Measurements from ENCODE around the gene PPP2R2B.

Gene PPP2R2B

GRCh38 chr5:146722361-146722779 lies 156.2 kb downstream of the PPP2R2B start:
- Histone ChIP-seq H3K27me3 (replicated peaks) (no peaks in the 10 kb centered on the region), H3K4me3 (ENCODE audit: low read depth, low read length) (no peak overlapping the region), H3K36me3 (replicated peaks) (no peaks in the 10 kb centered on the region), H3K27ac (no peak overlapping the region)
- TF ChIP-seq, protein P1, sequence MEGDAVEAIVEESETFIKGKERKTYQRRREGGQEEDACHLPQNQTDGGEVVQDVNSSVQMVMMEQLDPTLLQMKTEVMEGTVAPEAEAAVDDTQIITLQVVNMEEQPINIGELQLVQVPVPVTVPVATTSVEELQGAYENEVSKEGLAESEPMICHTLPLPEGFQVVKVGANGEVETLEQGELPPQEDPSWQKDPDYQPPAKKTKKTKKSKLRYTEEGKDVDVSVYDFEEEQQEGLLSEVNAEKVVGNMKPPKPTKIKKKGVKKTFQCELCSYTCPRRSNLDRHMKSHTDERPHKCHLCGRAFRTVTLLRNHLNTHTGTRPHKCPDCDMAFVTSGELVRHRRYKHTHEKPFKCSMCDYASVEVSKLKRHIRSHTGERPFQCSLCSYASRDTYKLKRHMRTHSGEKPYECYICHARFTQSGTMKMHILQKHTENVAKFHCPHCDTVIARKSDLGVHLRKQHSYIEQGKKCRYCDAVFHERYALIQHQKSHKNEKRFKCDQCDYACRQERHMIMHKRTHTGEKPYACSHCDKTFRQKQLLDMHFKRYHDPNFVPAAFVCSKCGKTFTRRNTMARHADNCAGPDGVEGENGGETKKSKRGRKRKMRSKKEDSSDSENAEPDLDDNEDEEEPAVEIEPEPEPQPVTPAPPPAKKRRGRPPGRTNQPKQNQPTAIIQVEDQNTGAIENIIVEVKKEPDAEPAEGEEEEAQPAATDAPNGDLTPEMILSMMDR (IDR thresholded peaks at IDR 0.05; ENCODE audit: low read depth, low read length, missing control alignments): no peak
- DNase-seq: no peak
- in situ Hi-C loops (cut with HindIII; ENCODE audit: low pct_ligation_motif_present, low sequenced_read_pairs): no loop called here

DNA sequence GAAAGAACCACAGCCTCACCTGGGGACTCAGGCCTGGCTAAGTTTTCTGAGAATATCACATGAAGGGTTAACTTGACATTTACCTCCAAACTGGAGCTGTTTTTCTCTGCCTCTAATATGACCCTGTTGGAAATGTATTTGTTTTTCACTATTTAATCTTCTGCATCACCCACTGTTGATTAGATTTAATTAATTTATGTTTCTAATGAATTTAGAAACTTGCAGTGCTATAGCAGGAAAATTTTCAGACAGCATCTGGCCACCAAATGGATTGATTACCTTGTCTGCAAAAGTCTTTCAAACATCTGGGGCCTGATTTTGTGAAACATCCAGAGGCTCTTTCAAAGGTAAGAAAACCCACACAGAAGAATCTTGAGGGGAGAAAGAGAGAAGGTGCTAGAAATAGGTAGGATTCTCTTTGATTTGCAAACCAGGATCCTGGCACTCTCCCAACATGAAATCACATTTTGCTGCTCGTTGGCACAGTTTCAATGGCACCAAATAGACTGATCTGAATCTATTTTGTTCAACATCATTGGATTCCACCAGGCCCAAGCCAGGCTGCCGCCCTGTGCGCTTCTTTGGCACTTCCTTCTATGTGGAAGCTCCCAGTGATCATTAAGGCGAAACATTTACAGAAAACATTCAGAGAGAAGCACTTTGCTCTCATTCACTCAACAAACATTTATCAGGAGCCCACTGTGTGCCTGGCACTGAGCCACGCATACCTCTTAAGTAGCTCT lies 157.3 kb downstream of the PPP2R2B start:
- no peaks in the 10 kb centered on the region for H3K27me3 ChIP-seq (replicated peaks)
- TF ChIP-seq, protein P1 (IDR thresholded peaks at IDR 0.05; ENCODE audit: low read depth, low read length, missing control alignments): no peak
- H3K4me3 ChIP-seq (ENCODE audit: low read depth, low read length): no peak overlapping the region
- H3K36me3 ChIP-seq (replicated peaks): no peaks in the 10 kb centered on the region
- in situ Hi-C loops (cut with HindIII; ENCODE audit: low pct_ligation_motif_present, low sequenced_read_pairs): no loop called here
- H3K27ac ChIP-seq: no peak overlapping the region
- DNase-seq: no peak

DNA sequence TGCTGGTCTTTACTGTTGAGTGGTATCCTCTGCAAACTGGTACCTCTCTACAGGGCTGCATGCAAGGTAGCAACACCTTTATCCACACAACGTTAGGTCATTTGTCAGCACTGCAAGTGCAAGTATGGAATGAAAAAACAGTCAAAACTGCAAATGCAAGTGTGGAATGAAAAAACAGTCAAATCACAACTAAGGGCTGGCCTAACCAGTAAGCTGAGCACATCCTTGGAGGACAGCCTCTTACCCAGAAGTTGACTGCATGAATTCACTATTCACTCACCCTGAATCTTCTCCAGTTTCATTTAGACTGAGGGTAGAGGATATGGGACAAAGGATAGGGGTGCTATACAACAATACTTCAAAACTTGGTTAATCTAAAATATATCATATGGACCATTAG lies 158.4 kb downstream of the PPP2R2B start:
- Histone ChIP-seq H3K27ac (no peak overlapping the region), H3K36me3 (replicated peaks) (no peaks in the 10 kb centered on the region), H3K27me3 (replicated peaks) (no peaks in the 10 kb centered on the region), H3K4me3 (ENCODE audit: low read depth, low read length) (no peak overlapping the region)
- DNase-seq: no peak
- TF ChIP-seq, protein P1 (IDR thresholded peaks at IDR 0.05; ENCODE audit: low read depth, low read length, missing control alignments): no peak
- in situ Hi-C loops (cut with HindIII; ENCODE audit: low pct_ligation_motif_present, low sequenced_read_pairs): no loop called here

GRCh38 chr5:146719179-146719578 lies 159.4 kb downstream of the PPP2R2B start:
- H3K27ac ChIP-seq: no peak overlapping the region
- H3K36me3 ChIP-seq (replicated peaks): no peaks in the 10 kb centered on the region
- no peak for DNase-seq
- TF ChIP-seq, protein P1 (IDR thresholded peaks at IDR 0.05; ENCODE audit: low read depth, low read length, missing control alignments): no peak
- in situ Hi-C loops (cut with HindIII; ENCODE audit: low pct_ligation_motif_present, low sequenced_read_pairs): no loop called here
- no peak overlapping the region for H3K4me3 ChIP-seq (ENCODE audit: low read depth, low read length)
- H3K27me3 ChIP-seq (replicated peaks): no peaks in the 10 kb centered on the region

DNA sequence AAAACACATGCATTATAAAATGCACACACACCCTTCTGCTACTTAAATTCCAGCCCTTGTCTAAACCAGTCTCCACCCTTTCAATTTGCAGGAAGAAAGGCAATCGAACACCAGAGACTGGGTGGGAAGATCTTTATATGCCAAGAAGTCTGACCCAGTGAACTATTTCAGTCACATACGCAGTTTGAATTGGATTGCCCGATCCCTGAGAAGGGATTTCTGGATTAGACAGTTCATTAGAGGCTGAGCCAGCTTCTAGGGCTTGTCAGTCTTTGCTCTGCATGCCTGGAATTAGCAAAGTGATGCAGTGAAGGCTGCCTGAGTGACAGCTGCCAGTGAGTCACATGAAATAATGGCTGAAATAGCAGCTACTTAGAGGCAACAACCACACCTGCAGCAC lies 159.9 kb downstream of the PPP2R2B start:
- TF ChIP-seq, protein P1 (IDR thresholded peaks at IDR 0.05; ENCODE audit: low read depth, low read length, missing control alignments): no peak

GRCh38 chr5:146717951-146718350 lies 160.6 kb downstream of the PPP2R2B start:
- Histone ChIP-seq H3K27ac (no peak overlapping the region), H3K36me3 (replicated peaks) (no peaks in the 10 kb centered on the region), H3K4me3 (ENCODE audit: low read depth, low read length) (no peak overlapping the region), H3K27me3 (replicated peaks) (no peaks in the 10 kb centered on the region)
- TF ChIP-seq, protein P1 (IDR thresholded peaks at IDR 0.05; ENCODE audit: low read depth, low read length, missing control alignments): no peak
- no peak for DNase-seq
- in situ Hi-C loops (cut with HindIII; ENCODE audit: low pct_ligation_motif_present, low sequenced_read_pairs): no loop called here

More for the DNA sequence above, 159.9 kb downstream of the PPP2R2B start:
- in situ Hi-C loops (cut with HindIII; ENCODE audit: low pct_ligation_motif_present, low sequenced_read_pairs): no loop called here
- DNase-seq: no peak
- H3K36me3 ChIP-seq (replicated peaks): no peaks in the 10 kb centered on the region
- no peak overlapping the region for H3K27ac ChIP-seq
- no peak overlapping the region for H3K4me3 ChIP-seq (ENCODE audit: low read depth, low read length)
- no peaks in the 10 kb centered on the region for H3K27me3 ChIP-seq (replicated peaks)
